GM19328 (cell line): ENCODE data around the gene SURF6.
"Not testable (repeated sequence)": the region's sequence is repeated elsewhere in the genome, so short reads cannot be mapped to it uniquely, and the experiment has no call there.

Source experiments
- ATAC-seq: cut with Tn5 transposase; IDR thresholded peaks from one replicate; pipeline ENCODE4 v1.9.1; 2021; ENCODE audit warnings: mild to moderate bottlenecking, moderate library complexity; ENCODE audit not compliant: unreplicated experiment

The SURF6 gene

GRCh38 chr9:133329306-133330156 is 6.5 kb downstream of the SURF6 start:
- not testable (repeated sequence) for ATAC-seq

GRCh38 chr9:133327834-133328484 is 8.0 kb downstream of the SURF6 start:
- no peak for ATAC-seq

GRCh38 chr9:133327021-133327420 is 9.0 kb downstream of the SURF6 start:
- ATAC-seq, result not testable (repeated sequence)

GRCh38 chr9:133323991-133324703 is 11.8 kb downstream of the SURF6 start:
- ATAC-seq, result no peak

- ATAC-seq, result no peak
Measured at GRCh38 chr9:133323211-133323610, 12.8 kb downstream of the SURF6 start.

GRCh38 chr9:133322701-133323100 is 13.3 kb downstream of the SURF6 start:
- ATAC-seq, result no peak

- ATAC-seq, result no peak
Measured at GRCh38 chr9:133321411-133321935, 14.5 kb downstream of the SURF6 start.

- no peak for ATAC-seq
Measured at GRCh38 chr9:133320421-133320881, 15.5 kb downstream of the SURF6 start.

GRCh38 chr9:133317551-133317950 is 18.4 kb downstream of the SURF6 start:
- not testable (repeated sequence) for ATAC-seq

- ATAC-seq, result no peak
Measured at GRCh38 chr9:133315997-133316396, 20.0 kb downstream of the SURF6 start.

GRCh38 chr9:133309608-133310007 is 26.4 kb downstream of the SURF6 start:
- ATAC-seq, result no peak

GRCh38 chr9:133307301-133307700 is 28.7 kb downstream of the SURF6 start:
- ATAC-seq, result no peak

- ATAC-seq, result no peak
Measured at GRCh38 chr9:133306242-133307204, 29.5 kb downstream of the SURF6 start.

- no peak for ATAC-seq
Measured at GRCh38 chr9:133305731-133306130, 30.3 kb downstream of the SURF6 start.

GRCh38 chr9:133304477-133305377 is 31.3 kb downstream of the SURF6 start:
- no peak for ATAC-seq

- ATAC-seq, result no peak
Measured at GRCh38 chr9:133304158-133304470, 31.9 kb downstream of the SURF6 start.

GRCh38 chr9:133303266-133304157 is 32.5 kb downstream of the SURF6 start:
- ATAC-seq, result no peak
